ENCODE measurements around the gene TUBGCP2. TPM values are rescaled to one million over a fixed set of nuclear protein-coding genes. Genes with fewer than 3 reads are reported as not detected.

The TUBGCP2 gene
- total and polyA plus RNA-seq, 2 of the 13 experiments (the other 11 are each of a cell fraction or from before 2014, with no cell fraction given), result 21.3 to 34.5 TPM

DNA sequence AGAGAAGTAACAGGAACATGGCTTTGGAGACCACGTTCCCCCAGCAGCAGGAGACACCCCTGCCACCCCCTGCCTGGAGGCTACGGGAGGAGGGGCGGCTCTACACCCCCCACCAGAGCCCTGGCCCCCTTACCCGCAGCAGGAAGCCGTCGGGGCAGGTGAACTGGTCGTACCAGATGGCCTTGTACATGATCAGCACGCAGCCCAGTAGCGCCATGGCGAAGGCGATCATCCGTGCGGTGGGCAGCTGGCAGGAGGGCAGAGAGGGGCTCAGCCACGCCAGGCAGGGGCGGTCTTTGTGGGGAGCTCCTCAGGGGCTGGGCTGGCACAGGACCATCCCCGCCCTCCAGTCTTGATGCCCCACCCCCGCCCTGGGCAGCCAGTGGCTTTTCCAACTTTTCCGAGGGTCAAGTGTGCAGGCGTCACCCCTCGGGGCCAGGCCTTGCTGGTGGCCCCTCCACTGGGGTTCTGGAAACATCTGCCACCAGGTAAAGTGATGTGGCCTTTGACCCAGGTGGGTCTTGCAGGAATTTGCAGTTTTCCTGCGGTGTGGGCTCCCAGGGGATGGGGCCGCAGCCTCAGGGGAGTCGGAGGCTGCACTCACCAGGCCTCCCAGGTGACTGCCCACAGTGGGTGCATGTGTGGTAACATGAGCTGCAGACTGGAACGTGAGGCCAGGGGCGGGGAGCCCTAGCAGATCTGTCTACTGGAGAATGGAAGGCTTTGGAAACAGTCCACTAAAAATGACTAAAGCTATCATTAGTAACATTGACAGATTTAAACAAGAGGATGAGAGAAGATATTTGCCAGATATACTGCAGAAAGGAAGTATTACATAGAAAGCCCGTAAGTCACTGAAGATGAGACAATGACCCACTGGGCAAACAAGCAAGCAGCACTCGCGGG lies 18.3 kb upstream of the TUBGCP2 start:
- no peak overlapping the region for H3K4me2 ChIP-seq (ENCODE audit: low read depth, low read length)
- no peak overlapping the region for H3K27ac ChIP-seq (ENCODE audit: extremely low read length, insufficient read depth, low read length)
- POLR2A ChIA-PET, result interaction anchor here (2.0 to 4.5 kb wide), 2 partner anchors 21 to 31 kb away, joined by 9 to 31 read pairs; partner anchors contain the start of genes FUOM and PRAP1
- no peak for DNase-seq (ENCODE audit: low spot score)
- H3K9me3 ChIP-seq (ENCODE audit: low read length), result no peaks in the 10 kb centered on the region
- WGBS (ENCODE audit: low lambda C conversion rate), result 45% methylated on average over 21 of the region's 28 CpGs
- no peak overlapping the region; a peak in 1 of 6 replicates for H3K4me3 ChIP-seq (replicated peaks in 1 of 3; ENCODE audit: insufficient read depth in 1 of 3, low read depth in 2 of 3, low read length in 3 of 3)
- no peaks in the 10 kb centered on the region for H3K36me3 ChIP-seq (replicated peaks in 1 of 2; ENCODE audit: control insufficient read depth in 1 of 2, insufficient read depth in 2 of 2, low read length in 2 of 2)
- H3K79me2 ChIP-seq (ENCODE audit: insufficient read depth, low read length), result no peaks in the 10 kb centered on the region
- TF ChIP-seq PAWR (CRISPR knock-in tag; IDR thresholded peaks at IDR 0.05; ENCODE audit: borderline replicate concordance), result no peak
- no peak for TF ChIP-seq ATF7-NPFF (CRISPR knock-in tag; IDR thresholded peaks at IDR 0.05; ENCODE audit: low read depth)
- no peak for TF ChIP-seq ELF3 (CRISPR knock-in tag; IDR thresholded peaks at IDR 0.05)
- TF ChIP-seq ZNF589 (CRISPR knock-in tag; conservative IDR thresholded peaks at IDR 0.05), result no peak
- no peak for TF ChIP-seq NRL (CRISPR knock-in tag; IDR thresholded peaks at IDR 0.05; ENCODE audit: borderline replicate concordance)
- TF ChIP-seq, protein P1, sequence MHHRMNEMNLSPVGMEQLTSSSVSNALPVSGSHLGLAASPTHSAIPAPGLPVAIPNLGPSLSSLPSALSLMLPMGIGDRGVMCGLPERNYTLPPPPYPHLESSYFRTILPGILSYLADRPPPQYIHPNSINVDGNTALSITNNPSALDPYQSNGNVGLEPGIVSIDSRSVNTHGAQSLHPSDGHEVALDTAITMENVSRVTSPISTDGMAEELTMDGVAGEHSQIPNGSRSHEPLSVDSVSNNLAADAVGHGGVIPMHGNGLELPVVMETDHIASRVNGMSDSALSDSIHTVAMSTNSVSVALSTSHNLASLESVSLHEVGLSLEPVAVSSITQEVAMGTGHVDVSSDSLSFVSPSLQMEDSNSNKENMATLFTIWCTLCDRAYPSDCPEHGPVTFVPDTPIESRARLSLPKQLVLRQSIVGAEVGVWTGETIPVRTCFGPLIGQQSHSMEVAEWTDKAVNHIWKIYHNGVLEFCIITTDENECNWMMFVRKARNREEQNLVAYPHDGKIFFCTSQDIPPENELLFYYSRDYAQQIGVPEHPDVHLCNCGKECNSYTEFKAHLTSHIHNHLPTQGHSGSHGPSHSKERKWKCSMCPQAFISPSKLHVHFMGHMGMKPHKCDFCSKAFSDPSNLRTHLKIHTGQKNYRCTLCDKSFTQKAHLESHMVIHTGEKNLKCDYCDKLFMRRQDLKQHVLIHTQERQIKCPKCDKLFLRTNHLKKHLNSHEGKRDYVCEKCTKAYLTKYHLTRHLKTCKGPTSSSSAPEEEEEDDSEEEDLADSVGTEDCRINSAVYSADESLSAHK (CRISPR knock-in tag; IDR thresholded peaks at IDR 0.05; ENCODE audit: borderline replicate concordance), result no peak
- no peak for TF ChIP-seq ZC3H13 (CRISPR knock-in tag; IDR thresholded peaks at IDR 0.05)
- TF ChIP-seq HDAC1 (CRISPR knock-in tag; IDR thresholded peaks at IDR 0.05), result no peak
- TF ChIP-seq CBX2 (IDR thresholded peaks at IDR 0.05; ENCODE audit: low read depth, low read length), result no peak
- no peak for TF ChIP-seq CBX2 (CRISPR knock-in tag; IDR thresholded peaks at IDR 0.05; ENCODE audit: low read depth)
- TF ChIP-seq DPF2 (CRISPR knock-in tag; IDR thresholded peaks at IDR 0.05; ENCODE audit: borderline replicate concordance, low read depth), result no peak
- no peak for TF ChIP-seq AGO2 (optimal IDR thresholded peaks at IDR 0.05; ENCODE audit: low read depth, low read length)
- no peak for TF ChIP-seq ZNF780A (CRISPR knock-in tag; IDR thresholded peaks at IDR 0.05)
- FAIRE-seq, result no peak
- no peak overlapping the region for H2AFZ ChIP-seq (ENCODE audit: low read length)
- in situ Hi-C loops (cut with HindIII; ENCODE audit: extremely low pct_ligation_motif_present, low pct_unique_long_range_greater_than_20kb) (no loop called here), intact Hi-C loops (cut with micrococcal nuclease; ENCODE audit: unreplicated experiment) (loop anchor here (10.0 kb wide), 1 partner anchor 48 kb away; the partner anchor contains the start of genes ECHS1 and PAOX)
- BruUV-seq (replicated peaks), result no TSS peak
- CTCF ChIA-PET (ENCODE audit: low intra/inter-chr PET ratio, low total read pairs), result no interaction called here
- H3K9ac ChIP-seq (ENCODE audit: insufficient read depth, low read depth, low read length), result no peak overlapping the region
- no peak for ATAC-seq
- H3K4me1 ChIP-seq (ENCODE audit: insufficient read depth, low read length), result peaks cover 29% of the 10 kb centered on the region
- H3K27me3 ChIP-seq (ENCODE audit: control insufficient read depth in 1 of 2, insufficient read depth in 2 of 2, low read length in 2 of 2), result peaks cover 6 to 59% of the 10 kb centered on the region in 2 experiments
- no peaks in the 10 kb centered on the region for H4K20me1 ChIP-seq (ENCODE audit: insufficient read depth, low read length)
